ENCODE measurements around the gene CREBZF. TPM values are rescaled to one million over a fixed set of nuclear protein-coding genes. Genes with fewer than 3 reads are reported as not detected.

The CREBZF gene
- total RNA-seq, 4 donors from 2014 or later = 81.3 to 98.4 (median 92.5) TPM

DNA sequence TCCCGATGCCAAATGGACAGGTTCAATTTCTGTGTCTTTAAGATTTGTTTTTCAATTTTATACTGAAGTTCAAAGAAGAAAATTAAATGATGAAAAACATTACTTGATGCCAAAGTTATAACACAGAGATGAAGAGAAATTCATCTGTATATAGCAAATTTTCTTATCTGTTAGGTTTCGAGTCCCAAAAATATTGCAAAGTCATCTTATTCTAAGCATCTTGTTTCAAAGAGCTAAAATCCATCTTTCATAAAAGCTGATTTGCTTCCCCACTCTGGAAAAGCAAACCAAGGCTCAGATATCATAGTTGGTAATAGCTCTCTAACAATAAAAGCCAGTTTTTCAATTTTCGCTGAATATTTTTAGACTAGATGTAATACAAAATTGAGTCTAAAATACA is 40.0 kb upstream of the CREBZF start:
- no peak overlapping the region for H3K27ac ChIP-seq
- peaks cover 0 to 8% (median 0%) of the 10 kb centered on the region in 3 donors for H3K36me3 ChIP-seq
- no peak for DNase-seq (ENCODE audit: low spot score in 2 of 2)
- no peaks in the 10 kb centered on the region for H3K9me3 ChIP-seq
- no peaks in the 10 kb centered on the region for H3K27me3 ChIP-seq
- WGBS, 2 donors = 94 to 97% methylated on average over 3 of the region's 3 CpGs
- H3K4me1 ChIP-seq = no peaks in the 10 kb centered on the region
- TF ChIP-seq CTCF (IDR thresholded peaks at IDR 0.05) = no peak
- TF ChIP-seq EP300 (IDR thresholded peaks at IDR 0.05) = no peak
- TF ChIP-seq POLR2A (IDR thresholded peaks at IDR 0.05) = no peak
- H3K4me3 ChIP-seq = no peak overlapping the region

GRCh38 chr11:85699957-85700741 is 35.2 kb upstream of the CREBZF start:
- Histone ChIP-seq H3K4me1 (no peaks in the 10 kb centered on the region), H3K4me3 (no peak overlapping the region), H3K27me3 (no peaks in the 10 kb centered on the region), H3K27ac (no peak overlapping the region), H3K9me3 (no peaks in the 10 kb centered on the region), H3K36me3 (peaks cover 0 to 14% (median 0%) of the 10 kb centered on the region in 3 donors)
- no peak for TF ChIP-seq EP300 (IDR thresholded peaks at IDR 0.05)
- TF ChIP-seq CTCF (IDR thresholded peaks at IDR 0.05) = no peak
- TF ChIP-seq POLR2A (IDR thresholded peaks at IDR 0.05) = no peak
- DNase-seq (ENCODE audit: low spot score in 2 of 2) = no peak
- 84 to 85% methylated on average over 2 of the region's 2 CpGs for WGBS, 2 donors

DNA sequence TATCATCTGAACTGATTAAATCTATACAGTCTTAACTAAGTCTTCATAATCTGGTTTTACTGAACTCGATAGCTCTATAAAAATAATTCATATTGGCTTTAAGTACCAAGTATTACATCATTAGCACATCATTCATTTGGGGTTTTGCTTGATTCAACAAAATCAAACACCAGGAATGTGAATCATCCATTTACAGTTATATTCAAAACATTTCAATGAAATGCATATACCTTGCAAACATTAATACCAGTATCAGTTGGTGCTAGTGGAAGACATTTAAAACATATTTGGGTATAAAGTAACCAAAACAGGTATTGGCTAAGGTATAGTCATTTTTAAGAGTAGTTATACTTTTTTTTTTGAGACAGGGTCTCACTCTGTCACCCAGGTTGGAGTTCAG is 33.3 kb upstream of the CREBZF start:
- Histone ChIP-seq H3K4me3 (no peak overlapping the region), H3K27me3 (no peaks in the 10 kb centered on the region), H3K36me3 (peaks cover 0 to 15% (median 0%) of the 10 kb centered on the region in 3 donors), H3K27ac (no peak overlapping the region), H3K9me3 (no peaks in the 10 kb centered on the region), H3K4me1 (no peaks in the 10 kb centered on the region)
- no peak for TF ChIP-seq POLR2A (IDR thresholded peaks at IDR 0.05)
- no peak for TF ChIP-seq EP300 (IDR thresholded peaks at IDR 0.05)
- no peak for TF ChIP-seq CTCF (IDR thresholded peaks at IDR 0.05)
- DNase-seq (ENCODE audit: low spot score in 2 of 2) = no peak
- 78 to 91% methylated on average over 1 of the region's 1 CpG for WGBS, 2 donors

- Histone ChIP-seq H3K4me3 (no peak overlapping the region), H3K36me3 (peaks cover 0 to 17% (median 0%) of the 10 kb centered on the region in 3 donors), H3K9me3 (no peaks in the 10 kb centered on the region), H3K4me1 (no peaks in the 10 kb centered on the region), H3K27ac (no peak overlapping the region), H3K27me3 (no peaks in the 10 kb centered on the region)
- DNase-seq (ENCODE audit: low spot score in 2 of 2) = no peak
- 92 to 93% methylated on average over 2 of the region's 2 CpGs for WGBS, 2 donors
- TF ChIP-seq CTCF (IDR thresholded peaks at IDR 0.05) (no peak), POLR2A (IDR thresholded peaks at IDR 0.05) (no peak), EP300 (IDR thresholded peaks at IDR 0.05) (no peak)
Observed at GRCh38 chr11:85697747-85698146, 32.8 kb upstream of the CREBZF start.

DNA sequence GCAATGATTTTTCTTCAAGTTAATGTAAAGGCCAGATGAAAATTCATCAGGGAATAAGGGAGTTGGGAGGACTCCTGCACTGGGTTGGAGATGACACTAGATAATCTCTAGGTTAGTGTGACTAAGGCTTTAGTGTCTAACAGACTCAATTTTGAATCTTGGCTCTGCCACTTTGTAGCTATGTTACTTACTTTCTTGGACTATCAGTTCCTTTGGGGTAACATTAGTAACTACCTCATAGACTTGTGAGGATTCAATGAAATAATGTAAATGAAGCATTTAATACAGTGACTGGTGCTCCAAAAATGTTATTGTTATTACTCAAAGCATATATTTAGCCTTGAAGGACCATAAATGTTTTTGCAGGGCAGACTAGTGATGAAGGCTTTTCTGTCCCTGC is 30.6 kb upstream of the CREBZF start:
- Histone ChIP-seq H3K27me3 (no peaks in the 10 kb centered on the region), H3K9me3 (no peaks in the 10 kb centered on the region)

More for the DNA sequence above, 30.6 kb upstream of the CREBZF start:
- Histone ChIP-seq H3K27ac (no peak overlapping the region), H3K4me1 (no peaks in the 10 kb centered on the region), H3K36me3 (peaks cover 0 to 12% (median 0%) of the 10 kb centered on the region in 3 donors), H3K4me3 (no peak overlapping the region)
- TF ChIP-seq CTCF (IDR thresholded peaks at IDR 0.05) (no peak), POLR2A (IDR thresholded peaks at IDR 0.05) (no peak), EP300 (IDR thresholded peaks at IDR 0.05) (no peak)
- no peak for DNase-seq (ENCODE audit: low spot score in 2 of 2)
